Uterus (tissue), 2 donors: ENCODE data around the gene CCSER1.

Source experiments
- POLR2A ChIP-seq, 2 donors: fragments of 450-650 bp; IDR thresholded peaks; one replicate each; pipeline ENCODE4 v1.6.1; 2016; ENCODE audit warnings: antibody characterized with exemption in 2 of 2, mild to moderate bottlenecking in 1 of 2, moderate library complexity in 1 of 2
- TF ChIP-seq, protein P1 (sequence below), 4 experiments: fragments of 200-600 bp in 2 of 4; fragments of 450-650 bp in 2 of 4; sonication (generic) in 2 of 4; IDR thresholded peaks; one replicate each; pipeline ENCODE4 v1.5.1; 2016 to 2019; ENCODE audit warnings: antibody characterized with exemption in 4 of 4, mild to moderate bottlenecking in 2 of 4, moderate library complexity in 1 of 4

DNA sequence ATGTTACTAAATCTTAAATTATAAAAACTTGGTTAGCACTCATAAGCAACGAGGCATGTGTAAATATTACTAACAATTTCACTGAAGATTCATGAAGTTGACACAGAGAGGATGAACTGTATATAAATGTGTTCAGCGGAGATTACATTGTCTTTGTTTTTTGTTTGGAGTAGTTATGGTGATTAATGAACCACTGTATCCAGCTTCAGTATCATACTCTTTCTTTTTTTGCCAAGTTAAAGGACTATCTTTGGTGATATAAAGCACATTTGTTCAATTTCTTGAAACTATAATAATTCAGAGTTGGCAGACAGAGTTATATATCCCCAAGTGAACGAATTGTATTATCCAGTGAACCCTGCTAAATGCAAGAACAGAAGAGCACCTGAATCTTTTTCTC is 497.6 kb downstream of the CCSER1 start:
- TF ChIP-seq, protein P1, sequence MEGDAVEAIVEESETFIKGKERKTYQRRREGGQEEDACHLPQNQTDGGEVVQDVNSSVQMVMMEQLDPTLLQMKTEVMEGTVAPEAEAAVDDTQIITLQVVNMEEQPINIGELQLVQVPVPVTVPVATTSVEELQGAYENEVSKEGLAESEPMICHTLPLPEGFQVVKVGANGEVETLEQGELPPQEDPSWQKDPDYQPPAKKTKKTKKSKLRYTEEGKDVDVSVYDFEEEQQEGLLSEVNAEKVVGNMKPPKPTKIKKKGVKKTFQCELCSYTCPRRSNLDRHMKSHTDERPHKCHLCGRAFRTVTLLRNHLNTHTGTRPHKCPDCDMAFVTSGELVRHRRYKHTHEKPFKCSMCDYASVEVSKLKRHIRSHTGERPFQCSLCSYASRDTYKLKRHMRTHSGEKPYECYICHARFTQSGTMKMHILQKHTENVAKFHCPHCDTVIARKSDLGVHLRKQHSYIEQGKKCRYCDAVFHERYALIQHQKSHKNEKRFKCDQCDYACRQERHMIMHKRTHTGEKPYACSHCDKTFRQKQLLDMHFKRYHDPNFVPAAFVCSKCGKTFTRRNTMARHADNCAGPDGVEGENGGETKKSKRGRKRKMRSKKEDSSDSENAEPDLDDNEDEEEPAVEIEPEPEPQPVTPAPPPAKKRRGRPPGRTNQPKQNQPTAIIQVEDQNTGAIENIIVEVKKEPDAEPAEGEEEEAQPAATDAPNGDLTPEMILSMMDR (IDR thresholded peaks at IDR 0.05): no peak
- TF ChIP-seq POLR2A (IDR thresholded peaks at IDR 0.05): no peak
